ENCODE measurements around the gene KLHL41. TPM values are rescaled to one million over a fixed set of nuclear protein-coding genes. Genes with fewer than 3 reads are reported as not detected.

KLHL41 gene
- total RNA-seq, 1 donor from 2014 or later = not detected

GRCh38 chr2:169476459-169476858 is 33.0 kb upstream of the KLHL41 start:
- Mint-ChIP-seq H3K36me3 (ENCODE audit: low read depth, unreplicated experiment) (no peaks in the 10 kb centered on the region), H3K4me1 (ENCODE audit: low read depth, unreplicated experiment) (no peaks in the 10 kb centered on the region), H3K4me3 (ENCODE audit: unreplicated experiment) (no peak overlapping the region), H3K9me3 (ENCODE audit: unreplicated experiment) (no peaks in the 10 kb centered on the region), H3K27me3 (ENCODE audit: low read depth, unreplicated experiment) (no peaks in the 10 kb centered on the region), H3K27ac (ENCODE audit: unreplicated experiment) (no peak overlapping the region)
- Histone ChIP-seq H3K27me3 (ENCODE audit: insufficient read depth, low read length) (no peaks in the 10 kb centered on the region), H3K36me3 (ENCODE audit: insufficient read depth, low read length) (no peaks in the 10 kb centered on the region), H3K4me3 (ENCODE audit: insufficient read depth, low read depth, low read length) (no peak overlapping the region), H3K27ac (ENCODE audit: low read depth, low read length) (no peak overlapping the region), H4K20me1 (ENCODE audit: insufficient read depth, low read length) (no peaks in the 10 kb centered on the region), H2AFZ (ENCODE audit: low read depth, low read length) (no peak overlapping the region), H3K79me2 (ENCODE audit: insufficient read depth, low read length) (no peaks in the 10 kb centered on the region), H3K9me3 (ENCODE audit: insufficient read depth, low read depth, low read length) (no peaks in the 10 kb centered on the region), H3K4me1 (ENCODE audit: insufficient read depth, low read length) (peaks cover 13% of the 10 kb centered on the region), H3K4me2 (ENCODE audit: low read length) (no peak overlapping the region), H3K9ac (ENCODE audit: low read length) (no peak overlapping the region)
- TF ChIP-seq, protein P1, sequence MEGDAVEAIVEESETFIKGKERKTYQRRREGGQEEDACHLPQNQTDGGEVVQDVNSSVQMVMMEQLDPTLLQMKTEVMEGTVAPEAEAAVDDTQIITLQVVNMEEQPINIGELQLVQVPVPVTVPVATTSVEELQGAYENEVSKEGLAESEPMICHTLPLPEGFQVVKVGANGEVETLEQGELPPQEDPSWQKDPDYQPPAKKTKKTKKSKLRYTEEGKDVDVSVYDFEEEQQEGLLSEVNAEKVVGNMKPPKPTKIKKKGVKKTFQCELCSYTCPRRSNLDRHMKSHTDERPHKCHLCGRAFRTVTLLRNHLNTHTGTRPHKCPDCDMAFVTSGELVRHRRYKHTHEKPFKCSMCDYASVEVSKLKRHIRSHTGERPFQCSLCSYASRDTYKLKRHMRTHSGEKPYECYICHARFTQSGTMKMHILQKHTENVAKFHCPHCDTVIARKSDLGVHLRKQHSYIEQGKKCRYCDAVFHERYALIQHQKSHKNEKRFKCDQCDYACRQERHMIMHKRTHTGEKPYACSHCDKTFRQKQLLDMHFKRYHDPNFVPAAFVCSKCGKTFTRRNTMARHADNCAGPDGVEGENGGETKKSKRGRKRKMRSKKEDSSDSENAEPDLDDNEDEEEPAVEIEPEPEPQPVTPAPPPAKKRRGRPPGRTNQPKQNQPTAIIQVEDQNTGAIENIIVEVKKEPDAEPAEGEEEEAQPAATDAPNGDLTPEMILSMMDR (IDR thresholded peaks at IDR 0.05; ENCODE audit: insufficient read depth, low read depth, low read length) = no peak
- no peak for TF ChIP-seq EZH2 (IDR thresholded peaks at IDR 0.05; ENCODE audit: insufficient read depth, low read length)
- FAIRE-seq (no peak), DNase-seq (ENCODE audit: low read depth) (peak; percentile 46)

GRCh38 chr2:169478339-169478738 is 31.2 kb upstream of the KLHL41 start:
- Mint-ChIP-seq H3K4me1 (ENCODE audit: low read depth, unreplicated experiment) (no peaks in the 10 kb centered on the region), H3K27me3 (ENCODE audit: low read depth, unreplicated experiment) (no peaks in the 10 kb centered on the region), H3K4me3 (ENCODE audit: unreplicated experiment) (peak overlapping the region; percentile 11), H3K36me3 (ENCODE audit: low read depth, unreplicated experiment) (no peaks in the 10 kb centered on the region), H3K27ac (ENCODE audit: unreplicated experiment) (no peak overlapping the region), H3K9me3 (ENCODE audit: unreplicated experiment) (no peaks in the 10 kb centered on the region)
- peaks cover 13% of the 10 kb centered on the region for H3K4me1 ChIP-seq (ENCODE audit: insufficient read depth, low read length)
- FAIRE-seq (no peak), DNase-seq (ENCODE audit: low read depth) (peak; percentile 27)
- H3K27me3 ChIP-seq (ENCODE audit: insufficient read depth, low read length) = no peaks in the 10 kb centered on the region
- H3K4me3 ChIP-seq (ENCODE audit: insufficient read depth, low read depth, low read length) = no peak overlapping the region
- no peak overlapping the region for H3K27ac ChIP-seq (ENCODE audit: low read depth, low read length)
- H3K36me3 ChIP-seq (ENCODE audit: insufficient read depth, low read length) = no peaks in the 10 kb centered on the region
- no peak overlapping the region for H3K4me2 ChIP-seq (ENCODE audit: low read length)
- no peak for TF ChIP-seq EZH2 (IDR thresholded peaks at IDR 0.05; ENCODE audit: insufficient read depth, low read length)
- TF ChIP-seq, protein P1 (IDR thresholded peaks at IDR 0.05; ENCODE audit: insufficient read depth, low read depth, low read length) = no peak
- H3K79me2 ChIP-seq (ENCODE audit: insufficient read depth, low read length) = no peaks in the 10 kb centered on the region
- H4K20me1 ChIP-seq (ENCODE audit: insufficient read depth, low read length) = no peaks in the 10 kb centered on the region
- peak overlapping the region; percentile 81 for H3K9ac ChIP-seq (ENCODE audit: low read length)
- peak overlapping the region; percentile 92 for H2AFZ ChIP-seq (ENCODE audit: low read depth, low read length)
- no peaks in the 10 kb centered on the region for H3K9me3 ChIP-seq (ENCODE audit: insufficient read depth, low read depth, low read length)

GRCh38 chr2:169478745-169479256 is 30.7 kb upstream of the KLHL41 start:
- H3K9ac ChIP-seq (ENCODE audit: low read length) = peak overlapping the region; percentile 81
- H3K4me1 ChIP-seq (ENCODE audit: insufficient read depth, low read length) = peaks cover 13% of the 10 kb centered on the region

More at GRCh38 chr2:169478745-169479256, 30.7 kb upstream of the KLHL41 start:
- no peak overlapping the region for H3K27ac Mint-ChIP-seq (ENCODE audit: unreplicated experiment)
- H3K4me1 Mint-ChIP-seq (ENCODE audit: low read depth, unreplicated experiment) = no peaks in the 10 kb centered on the region
- DNase-seq (ENCODE audit: low read depth) (no peak), FAIRE-seq (no peak)
- no peaks in the 10 kb centered on the region for H3K36me3 ChIP-seq (ENCODE audit: insufficient read depth, low read length)
- no peaks in the 10 kb centered on the region for H3K9me3 Mint-ChIP-seq (ENCODE audit: unreplicated experiment)
- no peaks in the 10 kb centered on the region for H3K27me3 Mint-ChIP-seq (ENCODE audit: low read depth, unreplicated experiment)
- peak overlapping the region; percentile 92 for H2AFZ ChIP-seq (ENCODE audit: low read depth, low read length)
- no peaks in the 10 kb centered on the region for H4K20me1 ChIP-seq (ENCODE audit: insufficient read depth, low read length)
- H3K27ac ChIP-seq (ENCODE audit: low read depth, low read length) = peak overlapping the region; percentile 62
- no peaks in the 10 kb centered on the region for H3K27me3 ChIP-seq (ENCODE audit: insufficient read depth, low read length)
- no peaks in the 10 kb centered on the region for H3K9me3 ChIP-seq (ENCODE audit: insufficient read depth, low read depth, low read length)
- TF ChIP-seq EZH2 (IDR thresholded peaks at IDR 0.05; ENCODE audit: insufficient read depth, low read length) = no peak
- TF ChIP-seq, protein P1 (IDR thresholded peaks at IDR 0.05; ENCODE audit: insufficient read depth, low read depth, low read length) = no peak
- H3K36me3 Mint-ChIP-seq (ENCODE audit: low read depth, unreplicated experiment) = peaks cover 5% of the 10 kb centered on the region
- peak overlapping the region; percentile 97 for H3K4me2 ChIP-seq (ENCODE audit: low read length)
- H3K79me2 ChIP-seq (ENCODE audit: insufficient read depth, low read length) = no peaks in the 10 kb centered on the region
- peak overlapping the region; percentile 88 for H3K4me3 Mint-ChIP-seq (ENCODE audit: unreplicated experiment)
- peak overlapping the region; percentile 73 for H3K4me3 ChIP-seq (ENCODE audit: insufficient read depth, low read depth, low read length)

Measured in astrocyte (in vitro differentiated cells and primary cell).